GM10266 (cell line): Measurements from ENCODE around the gene MYO18B.

Experiments used
- DNase-seq: peaks from one replicate; pipeline ENCODE4 v3.0.0; 2012; ENCODE audit errors: extremely low spot score
- TF ChIP-seq, protein P1 (sequence below): IDR thresholded peaks from 2 replicates; pipeline ENCODE4 v1.5.1; 2012; ENCODE audit warnings: mild to moderate bottlenecking, low read depth; ENCODE audit not compliant: control insufficient read depth, insufficient read depth; ENCODE audit errors: missing control alignments

Gene MYO18B

DNA sequence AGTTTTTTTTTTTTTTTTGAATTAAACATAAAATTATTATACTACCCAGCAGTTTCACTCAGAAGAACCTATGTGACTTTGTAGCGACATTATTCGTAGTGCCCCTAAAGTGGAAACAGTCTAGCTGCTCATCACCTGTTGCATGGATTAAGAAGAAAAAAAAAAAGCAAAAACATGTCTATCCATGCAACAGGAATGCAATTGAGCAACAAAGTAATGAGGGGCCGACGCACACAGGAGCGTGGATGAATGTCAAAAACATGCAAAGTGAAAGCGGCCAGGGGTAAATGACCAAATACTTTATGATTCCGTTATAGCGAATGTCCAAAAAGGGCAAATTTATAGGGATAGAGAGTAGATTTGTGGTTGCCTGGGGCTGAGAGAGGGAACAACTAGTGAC lies 16.3 kb downstream of the MYO18B start:
- no peak for DNase-seq
- TF ChIP-seq, protein P1, sequence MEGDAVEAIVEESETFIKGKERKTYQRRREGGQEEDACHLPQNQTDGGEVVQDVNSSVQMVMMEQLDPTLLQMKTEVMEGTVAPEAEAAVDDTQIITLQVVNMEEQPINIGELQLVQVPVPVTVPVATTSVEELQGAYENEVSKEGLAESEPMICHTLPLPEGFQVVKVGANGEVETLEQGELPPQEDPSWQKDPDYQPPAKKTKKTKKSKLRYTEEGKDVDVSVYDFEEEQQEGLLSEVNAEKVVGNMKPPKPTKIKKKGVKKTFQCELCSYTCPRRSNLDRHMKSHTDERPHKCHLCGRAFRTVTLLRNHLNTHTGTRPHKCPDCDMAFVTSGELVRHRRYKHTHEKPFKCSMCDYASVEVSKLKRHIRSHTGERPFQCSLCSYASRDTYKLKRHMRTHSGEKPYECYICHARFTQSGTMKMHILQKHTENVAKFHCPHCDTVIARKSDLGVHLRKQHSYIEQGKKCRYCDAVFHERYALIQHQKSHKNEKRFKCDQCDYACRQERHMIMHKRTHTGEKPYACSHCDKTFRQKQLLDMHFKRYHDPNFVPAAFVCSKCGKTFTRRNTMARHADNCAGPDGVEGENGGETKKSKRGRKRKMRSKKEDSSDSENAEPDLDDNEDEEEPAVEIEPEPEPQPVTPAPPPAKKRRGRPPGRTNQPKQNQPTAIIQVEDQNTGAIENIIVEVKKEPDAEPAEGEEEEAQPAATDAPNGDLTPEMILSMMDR, result no peak

DNA sequence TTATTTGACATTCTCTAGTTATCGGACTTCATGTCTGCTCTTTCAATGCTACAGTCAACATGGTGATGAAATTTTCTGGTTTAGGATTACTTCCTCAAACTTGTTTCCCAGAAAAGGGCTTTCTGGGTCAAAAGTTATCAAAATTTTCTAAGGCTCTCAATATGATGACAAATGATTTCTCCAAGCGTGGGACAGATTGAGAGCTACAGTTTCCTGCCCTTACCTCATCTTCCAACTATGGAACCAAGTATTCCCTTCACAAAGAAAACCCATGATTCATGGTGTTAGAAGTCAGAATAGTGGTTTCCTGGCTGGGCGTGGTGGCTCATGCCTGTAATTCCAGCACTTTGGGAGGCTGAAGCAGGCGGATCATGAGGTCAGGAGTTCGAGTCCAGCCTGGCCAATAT lies 17.8 kb downstream of the MYO18B start:
- TF ChIP-seq, protein P1, result no peak
- no peak for DNase-seq

DNA sequence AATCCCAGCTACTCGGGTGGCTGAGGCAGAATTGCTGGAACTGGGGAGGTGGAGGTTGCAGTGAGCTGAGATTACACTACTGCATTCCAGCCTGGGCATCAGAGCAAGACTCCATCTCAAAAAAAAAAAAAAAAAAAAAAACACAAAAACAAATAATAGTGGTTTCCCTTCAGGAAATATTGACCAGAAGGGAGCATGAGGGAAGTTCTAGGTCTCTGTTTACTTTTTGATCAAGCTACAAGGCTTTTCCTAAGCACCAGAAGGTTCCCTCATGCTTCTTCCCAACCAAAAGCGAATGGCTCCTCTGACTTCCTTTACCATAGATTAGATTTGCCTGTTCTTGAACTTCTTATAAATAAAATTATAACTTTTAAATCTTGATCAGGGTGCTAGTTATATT lies 18.3 kb downstream of the MYO18B start:
- TF ChIP-seq, protein P1, result no peak
- DNase-seq, result no peak

DNA sequence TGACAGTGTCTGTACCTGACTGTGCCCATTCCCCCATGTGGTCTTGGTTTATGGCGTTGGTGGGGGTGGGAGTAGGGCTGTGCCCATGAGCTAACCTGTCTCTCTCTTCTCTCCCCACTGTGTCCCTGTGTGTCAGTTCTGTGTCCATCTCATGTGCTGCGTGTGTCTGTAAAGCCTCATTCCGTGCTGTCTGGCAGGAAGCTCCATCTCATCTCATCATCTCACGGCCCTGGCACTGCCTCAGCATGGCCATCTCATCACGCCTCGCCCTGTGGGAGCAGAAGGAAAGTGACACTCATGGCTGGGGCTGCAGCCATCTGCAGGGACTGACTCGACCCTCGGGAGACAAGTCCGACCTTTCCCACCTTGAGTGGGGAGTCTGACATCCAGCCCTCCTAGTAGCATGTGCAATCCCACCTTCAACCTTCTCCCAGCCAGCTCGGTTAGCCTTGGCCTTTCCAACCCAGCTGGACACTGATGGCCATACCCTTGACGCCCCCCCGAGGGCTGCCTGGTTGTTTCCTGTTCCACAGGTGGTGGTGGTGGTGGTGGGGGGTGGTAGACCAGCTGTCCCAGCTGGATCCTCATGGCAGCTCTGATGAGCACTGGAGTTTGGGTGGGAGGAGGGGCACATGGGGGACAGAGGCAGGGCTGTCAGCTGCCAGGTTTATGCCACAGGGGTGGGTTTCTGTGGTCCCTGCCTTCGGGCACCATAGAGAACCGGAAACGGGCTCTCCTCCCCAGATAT lies 19.0 kb downstream of the MYO18B start:
- TF ChIP-seq, protein P1, result no peak
- DNase-seq, result no peak

DNA sequence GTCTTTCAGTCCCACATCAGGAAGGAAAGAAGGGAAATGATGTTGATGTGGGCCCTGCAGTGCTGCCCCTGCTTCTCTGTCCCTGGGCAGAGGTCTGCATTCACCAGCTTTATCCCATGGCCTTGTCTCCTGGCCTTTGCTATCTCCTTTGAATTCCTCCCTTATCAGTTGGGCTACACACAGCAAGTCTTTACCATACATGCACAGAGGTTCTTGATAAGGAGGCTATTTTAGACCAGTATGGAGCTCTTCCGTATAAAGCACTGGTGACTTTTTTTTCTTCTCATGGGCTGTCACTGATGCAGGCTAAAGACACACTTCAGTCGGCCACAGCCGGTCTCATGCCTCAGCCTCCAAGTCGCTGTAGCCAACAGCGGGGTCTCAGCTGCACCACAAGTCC lies 20.2 kb downstream of the MYO18B start:
- no peak for DNase-seq
- TF ChIP-seq, protein P1, result no peak

DNA sequence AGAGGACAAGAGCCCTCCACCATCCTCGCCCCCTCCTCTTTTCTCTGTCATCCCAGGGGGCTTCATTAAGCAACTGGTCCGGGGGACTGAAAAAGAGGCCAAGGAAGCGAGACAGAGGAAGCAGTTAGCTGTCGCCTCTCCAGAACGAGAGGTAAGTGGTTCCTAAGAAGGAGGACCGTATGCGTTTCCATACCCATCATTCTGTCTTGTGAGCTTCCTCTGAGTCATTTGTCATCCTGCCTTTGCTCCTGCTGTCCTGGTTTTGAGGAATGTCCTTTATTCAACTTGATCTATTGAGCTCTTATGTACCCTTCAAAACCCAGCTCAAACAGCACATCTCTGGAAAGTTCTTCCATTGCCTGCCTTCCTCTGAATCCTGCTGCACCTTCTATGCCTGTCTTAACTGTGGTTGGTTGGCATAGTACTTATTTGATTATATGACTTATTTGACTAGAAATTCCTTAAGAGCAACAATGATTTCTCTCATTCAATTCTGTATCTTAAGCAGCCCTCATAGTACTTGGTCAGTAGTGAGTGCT lies 21.3 kb downstream of the MYO18B start:
- no peak for DNase-seq
- TF ChIP-seq, protein P1, result no peak

DNA sequence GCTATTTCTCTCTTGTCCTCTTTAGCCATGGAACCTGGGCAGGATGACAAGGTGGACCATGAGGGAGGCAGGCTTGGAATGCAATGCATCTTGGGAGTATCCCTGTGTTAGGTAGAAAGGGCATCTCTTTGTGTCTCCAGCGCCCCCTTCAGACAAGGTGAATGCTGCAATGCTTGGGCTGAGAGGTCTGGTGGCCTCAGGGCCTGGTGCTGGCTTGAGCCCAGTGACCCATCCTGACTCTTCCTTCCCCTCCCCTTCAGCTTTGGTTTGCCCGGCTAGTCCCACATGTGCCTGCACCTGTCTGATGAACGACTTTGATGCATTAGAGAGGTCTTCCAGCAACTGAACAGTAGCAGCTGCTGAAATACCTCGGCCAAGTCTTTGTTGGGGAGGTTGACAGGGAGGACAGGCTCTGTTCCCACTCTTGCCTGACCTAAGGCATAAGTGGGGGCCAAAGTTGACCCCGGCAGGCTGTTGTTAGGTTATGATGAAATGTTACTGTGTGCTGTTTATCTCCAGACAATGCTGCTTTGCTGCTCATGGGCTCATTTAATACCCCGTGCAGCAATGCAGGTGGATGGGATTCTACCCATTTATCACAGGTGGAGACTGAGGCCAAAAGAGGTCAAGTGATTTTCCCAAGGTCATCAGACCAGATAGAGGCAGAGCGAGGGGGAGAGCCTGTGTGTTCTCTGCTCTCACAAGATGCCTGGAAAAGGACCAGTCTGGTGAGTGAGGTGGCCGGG lies 22.5 kb downstream of the MYO18B start:
- TF ChIP-seq, protein P1, result no peak
- no peak for DNase-seq
